GM21576 (cell line): ENCODE results near the gene KRTAP10-1.
"Not testable (repeated sequence)": the region's sequence is repeated elsewhere in the genome, so short reads cannot be mapped to it uniquely, and the experiment has no call there.

Source experiments
- ATAC-seq: cut with Tn5 transposase; IDR thresholded peaks from one replicate; pipeline ENCODE4 v1.9.1; 2021; ENCODE audit warnings: mild to moderate bottlenecking, moderate library complexity; ENCODE audit not compliant: unreplicated experiment

The KRTAP10-1 gene

GRCh38 chr21:44539991-44540666 lies at the start of gene KRTAP10-1:
Gene KRTAP10-1 (minus strand): TSS chr21:44540195. CDS start chr21:44540150, 45 bp downstream.
- no peak for ATAC-seq

- no peak for ATAC-seq
Measured at GRCh38 chr21:44589094-44589493, 49.1 kb upstream of the KRTAP10-1 start.

GRCh38 chr21:44585892-44586291 lies 45.9 kb upstream of the KRTAP10-1 start:
- ATAC-seq: no peak

GRCh38 chr21:44583800-44584147 lies 43.8 kb upstream of the KRTAP10-1 start:
- no peak for ATAC-seq

GRCh38 chr21:44583089-44583799 lies 43.2 kb upstream of the KRTAP10-1 start:
- ATAC-seq: no peak

GRCh38 chr21:44582055-44582454 lies 42.1 kb upstream of the KRTAP10-1 start:
- no peak for ATAC-seq

GRCh38 chr21:44581158-44581557 lies 41.2 kb upstream of the KRTAP10-1 start:
- no peak for ATAC-seq

- not testable (repeated sequence) for ATAC-seq
Measured at GRCh38 chr21:44580231-44580821, 40.3 kb upstream of the KRTAP10-1 start, which contains the start of gene KRTAP10-5. Gene KRTAP10-5 (minus strand): TSS chr21:44580604. CDS start chr21:44580578, 26 bp downstream.

- no peak for ATAC-seq
Measured at GRCh38 chr21:44579833-44580144, 39.8 kb upstream of the KRTAP10-1 start.

- ATAC-seq: no peak
Measured at GRCh38 chr21:44579056-44579832, 39.2 kb upstream of the KRTAP10-1 start.

GRCh38 chr21:44578371-44579055 lies 38.5 kb upstream of the KRTAP10-1 start:
- ATAC-seq: no peak

GRCh38 chr21:44576025-44576420 lies 36.0 kb upstream of the KRTAP10-1 start:
- no peak for ATAC-seq

- ATAC-seq: no peak
Measured at GRCh38 chr21:44575307-44576024, 35.5 kb upstream of the KRTAP10-1 start.

- ATAC-seq: no peak
Measured at GRCh38 chr21:44574457-44575306, 34.7 kb upstream of the KRTAP10-1 start.

GRCh38 chr21:44573630-44574456 lies 33.8 kb upstream of the KRTAP10-1 start, which contains the start of gene KRTAP10-4:
Gene KRTAP10-4 (plus strand): TSS chr21:44573729. CDS start chr21:44573759, 30 bp downstream.
- ATAC-seq: not testable (repeated sequence)

GRCh38 chr21:44572959-44573583 lies 33.1 kb upstream of the KRTAP10-1 start:
- no peak for ATAC-seq

- no peak for ATAC-seq
Measured at GRCh38 chr21:44571844-44572782, 32.1 kb upstream of the KRTAP10-1 start.
